Measurements from ENCODE around the gene ASCC1.

- TF ChIP-seq CTCF (IDR thresholded peaks at IDR 0.05; ENCODE audit: borderline replicate concordance, extremely low read depth, low read length, poor library complexity, severe bottlenecking) (no peak), EZH2 (IDR thresholded peaks at IDR 0.05; ENCODE audit: borderline replicate concordance, low read depth, low read length, severe bottlenecking) (no peak)
These were observed 117.1 kb downstream of the ASCC1 start for GRCh38 chr10:72098836-72099599.

Measured in DND-41 (cell line).